Progenitor cell of endocrine pancreas (in vitro differentiated cells): ENCODE results near the gene TDP1. TPM values are rescaled to one million over a fixed set of nuclear protein-coding genes. Genes with fewer than 3 reads are reported as not detected.

Source experiments
- DNase-seq: peaks from one replicate; pipeline ENCODE4 v3.0.0; 2021; ENCODE audit warnings: low spot score; ENCODE audit not compliant: unreplicated experiment
- H3K27ac Mint-ChIP-seq: 2 replicates; pipeline ENCODE4 v1.8.0; 2021; ENCODE audit warnings: mild to moderate bottlenecking, moderate library complexity, mixed read lengths
- H3K27me3 Mint-ChIP-seq: 2 replicates; pipeline ENCODE4 v1.8.0; 2021; ENCODE audit warnings: mixed read lengths
- H3K36me3 Mint-ChIP-seq: 2 replicates; pipeline ENCODE4 v1.8.0; 2022; ENCODE audit warnings: mixed read lengths; ENCODE audit not compliant: insufficient read depth
- H3K4me1 Mint-ChIP-seq: 2 replicates; pipeline ENCODE4 v1.8.0; 2021; ENCODE audit warnings: low read depth, mixed read lengths
- H3K4me3 Mint-ChIP-seq: 2 replicates; pipeline ENCODE4 v1.8.0; 2021; ENCODE audit warnings: low read depth, mild to moderate bottlenecking, moderate library complexity, mixed read lengths
- H3K9me3 Mint-ChIP-seq: 2 replicates; pipeline ENCODE4 v1.8.0; 2021; ENCODE audit warnings: low read depth, mixed read lengths
- total RNA-seq: library from RNA; stranded (reverse); gene quantifications from 2 replicates; pipeline ENCODE4 v1.2.1, GENCODE V29; 2021
- TF ChIP-seq, protein P1 (sequence below): fragments of 200-600 bp; sonication (generic); IDR thresholded peaks from one replicate; pipeline ENCODE4 v1.5.0; 2021; ENCODE audit warnings: antibody characterized with exemption, mild to moderate bottlenecking; ENCODE audit not compliant: unreplicated experiment

TDP1 gene
- total RNA-seq, 1 donor from 2014 or later, result 45.9 TPM

DNA sequence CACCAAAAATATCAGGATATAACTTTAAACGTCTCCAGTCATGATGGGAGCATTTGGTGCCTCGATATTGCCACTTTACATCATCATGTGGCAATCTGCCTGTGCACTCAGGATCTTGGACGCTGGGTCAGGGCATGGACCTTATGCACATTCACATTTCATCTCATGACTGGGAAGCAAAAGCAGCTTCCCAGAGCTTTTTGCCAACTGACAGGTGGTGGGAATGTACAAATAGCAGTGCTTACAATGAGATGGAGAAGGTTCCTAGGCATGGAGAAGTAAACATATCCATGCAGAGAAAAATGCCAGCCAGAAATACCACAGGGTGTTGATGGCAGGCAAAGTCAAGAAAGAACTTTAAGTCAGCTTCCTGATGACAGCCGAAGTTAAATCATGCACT lies 31.5 kb upstream of the TDP1 start:
- H3K27me3 Mint-ChIP-seq, result no peaks in the 10 kb centered on the region
- H3K4me3 Mint-ChIP-seq, result no peak overlapping the region
- no peaks in the 10 kb centered on the region for H3K9me3 Mint-ChIP-seq
- H3K27ac Mint-ChIP-seq, result no peak overlapping the region
- TF ChIP-seq, protein P1, sequence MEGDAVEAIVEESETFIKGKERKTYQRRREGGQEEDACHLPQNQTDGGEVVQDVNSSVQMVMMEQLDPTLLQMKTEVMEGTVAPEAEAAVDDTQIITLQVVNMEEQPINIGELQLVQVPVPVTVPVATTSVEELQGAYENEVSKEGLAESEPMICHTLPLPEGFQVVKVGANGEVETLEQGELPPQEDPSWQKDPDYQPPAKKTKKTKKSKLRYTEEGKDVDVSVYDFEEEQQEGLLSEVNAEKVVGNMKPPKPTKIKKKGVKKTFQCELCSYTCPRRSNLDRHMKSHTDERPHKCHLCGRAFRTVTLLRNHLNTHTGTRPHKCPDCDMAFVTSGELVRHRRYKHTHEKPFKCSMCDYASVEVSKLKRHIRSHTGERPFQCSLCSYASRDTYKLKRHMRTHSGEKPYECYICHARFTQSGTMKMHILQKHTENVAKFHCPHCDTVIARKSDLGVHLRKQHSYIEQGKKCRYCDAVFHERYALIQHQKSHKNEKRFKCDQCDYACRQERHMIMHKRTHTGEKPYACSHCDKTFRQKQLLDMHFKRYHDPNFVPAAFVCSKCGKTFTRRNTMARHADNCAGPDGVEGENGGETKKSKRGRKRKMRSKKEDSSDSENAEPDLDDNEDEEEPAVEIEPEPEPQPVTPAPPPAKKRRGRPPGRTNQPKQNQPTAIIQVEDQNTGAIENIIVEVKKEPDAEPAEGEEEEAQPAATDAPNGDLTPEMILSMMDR, result no peak
- DNase-seq, result no peak
- peaks cover 8% of the 10 kb centered on the region for H3K36me3 Mint-ChIP-seq
- no peaks in the 10 kb centered on the region for H3K4me1 Mint-ChIP-seq

DNA sequence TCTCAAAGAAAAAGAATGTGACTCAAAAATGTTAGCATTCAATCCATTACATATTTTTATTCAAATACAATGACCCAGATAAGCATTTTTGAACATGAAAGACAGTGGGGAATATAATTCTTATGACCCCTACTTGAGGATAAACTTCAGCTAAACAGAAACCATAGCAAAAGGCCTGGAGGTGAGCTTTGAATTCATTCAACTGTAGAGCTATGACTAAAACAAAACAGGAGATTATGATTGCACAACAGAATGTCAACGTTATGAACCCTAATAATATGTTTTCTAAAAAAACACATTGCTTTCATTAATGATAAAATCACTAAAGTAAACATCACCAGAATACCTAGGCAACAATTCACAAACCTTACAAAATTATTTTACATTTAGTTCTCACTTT lies 29.0 kb upstream of the TDP1 start:
- Mint-ChIP-seq H3K4me3 (no peak overlapping the region), H3K4me1 (no peaks in the 10 kb centered on the region), H3K27me3 (no peaks in the 10 kb centered on the region), H3K9me3 (no peaks in the 10 kb centered on the region), H3K27ac (no peak overlapping the region), H3K36me3 (peaks cover 10% of the 10 kb centered on the region)
- no peak for DNase-seq
- TF ChIP-seq, protein P1, result no peak

DNA sequence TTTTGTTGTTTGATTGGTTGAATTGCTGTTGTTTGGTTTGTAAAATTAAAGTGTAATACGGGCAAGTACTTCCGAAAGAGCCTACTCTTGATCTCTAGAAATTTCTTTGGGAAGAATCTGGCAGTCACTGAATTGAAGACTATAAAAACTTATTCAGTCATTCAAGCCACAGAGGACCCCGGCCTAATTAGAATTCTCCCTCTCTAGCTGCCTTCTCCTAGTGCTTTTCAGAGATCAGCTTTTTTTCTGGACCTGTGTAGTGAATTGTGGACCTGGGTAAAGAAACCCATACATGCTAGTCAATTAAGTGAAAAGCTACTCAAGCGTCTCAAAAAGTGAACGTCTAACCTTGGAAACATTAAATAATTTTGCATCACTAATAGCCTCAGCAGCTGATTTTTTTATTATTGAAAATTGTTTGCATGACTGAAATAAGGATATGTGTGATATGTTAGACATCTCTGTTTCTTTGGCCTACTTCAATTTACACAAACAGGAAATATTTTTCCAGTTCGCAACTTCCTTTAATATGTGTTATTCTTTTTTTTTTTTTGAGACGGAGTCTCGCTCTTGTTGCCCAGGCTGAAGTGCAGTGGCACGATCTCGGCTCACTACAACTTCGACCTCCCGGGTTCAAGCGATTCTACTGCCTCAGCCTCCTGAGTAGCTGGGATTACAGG lies 28.4 kb upstream of the TDP1 start:
- TF ChIP-seq, protein P1, result no peak
- Mint-ChIP-seq H3K27me3 (no peaks in the 10 kb centered on the region), H3K4me3 (no peak overlapping the region), H3K4me1 (no peaks in the 10 kb centered on the region), H3K36me3 (peaks cover 10% of the 10 kb centered on the region), H3K9me3 (no peaks in the 10 kb centered on the region), H3K27ac (no peak overlapping the region)
- no peak for DNase-seq

DNA sequence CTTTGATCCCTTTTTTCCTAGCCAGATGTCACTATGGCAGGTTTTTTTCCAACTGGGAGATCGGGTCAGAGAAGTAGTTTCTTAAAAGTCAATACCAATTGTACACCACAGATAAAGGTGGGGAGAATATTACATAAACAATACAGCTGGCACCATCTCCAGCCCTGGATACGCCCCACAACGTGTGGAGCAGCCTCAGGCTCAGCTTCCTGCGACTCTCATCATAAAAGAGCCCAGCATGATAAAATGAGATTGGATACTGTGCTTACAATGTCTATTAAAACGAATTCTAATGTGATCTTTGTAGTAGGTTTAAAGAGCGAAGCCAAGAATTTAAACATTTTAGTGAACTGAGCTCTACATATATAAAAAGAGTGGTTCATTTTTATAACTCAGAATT lies 22.7 kb upstream of the TDP1 start:
- TF ChIP-seq, protein P1, result no peak
- H3K4me3 Mint-ChIP-seq, result no peak overlapping the region
- H3K9me3 Mint-ChIP-seq, result no peaks in the 10 kb centered on the region
- H3K27me3 Mint-ChIP-seq, result no peaks in the 10 kb centered on the region
- H3K4me1 Mint-ChIP-seq, result peaks cover 4% of the 10 kb centered on the region
- no peak overlapping the region for H3K27ac Mint-ChIP-seq
- no peak for DNase-seq
- peaks cover 2% of the 10 kb centered on the region for H3K36me3 Mint-ChIP-seq

DNA sequence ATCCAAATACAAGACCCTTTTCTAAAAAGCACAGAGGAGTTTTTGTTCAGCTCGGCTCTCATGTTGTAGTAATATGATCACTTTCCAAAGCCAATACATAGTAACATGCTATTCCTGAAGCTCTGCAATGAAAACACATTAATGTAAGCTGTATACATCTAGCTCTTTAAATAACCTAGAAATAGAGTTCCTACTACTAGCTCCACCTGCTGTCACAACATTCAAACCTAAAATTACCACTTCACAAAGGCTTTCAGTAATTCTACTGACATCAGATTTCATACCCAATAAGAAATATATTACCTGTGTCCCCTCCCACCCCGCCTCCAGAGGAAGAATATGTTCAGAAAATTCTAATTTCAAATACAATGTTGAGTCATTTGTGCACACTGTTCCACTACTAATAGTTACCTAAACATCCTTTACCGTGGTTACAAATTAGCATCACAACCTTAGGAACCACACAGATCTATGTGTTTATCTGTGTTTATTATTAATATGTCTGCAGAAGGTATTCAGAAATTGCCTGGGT lies 19.0 kb upstream of the TDP1 start:
- Mint-ChIP-seq H3K36me3 (no peaks in the 10 kb centered on the region), H3K4me3 (no peak overlapping the region), H3K27me3 (no peaks in the 10 kb centered on the region), H3K27ac (no peak overlapping the region), H3K9me3 (no peaks in the 10 kb centered on the region), H3K4me1 (peaks cover 4% of the 10 kb centered on the region)
- no peak for DNase-seq
- TF ChIP-seq, protein P1, result no peak
